Right lobe of liver (tissue), 6 donors: Measurements from ENCODE around the gene TBC1D2B. TPM values are rescaled to one million over a fixed set of nuclear protein-coding genes. Genes with fewer than 3 reads are reported as not detected.
"Not testable (repeated sequence)": the region's sequence is repeated elsewhere in the genome, so short reads cannot be mapped to it uniquely, and the experiment has no call there.

Experiments used
- ATAC-seq, 4 donors: fragments of 200-7000 bp; cut with Tn5 transposase; one replicate each; pipeline ENCODE4 v1.9.1; 2020; ENCODE audit warnings: mild to moderate bottlenecking in 4 of 4, moderate library complexity in 4 of 4
- DNase-seq, 3 donors: peaks; one replicate each; pipeline ENCODE4 v3.0.0-alpha.2; 2020
- H3K27ac ChIP-seq, 3 donors: fragments of 200-600 bp; one replicate each; pipeline ENCODE4 v1.8.0; 2022
- H3K27me3 ChIP-seq, 2 donors: fragments of 200-600 bp; one replicate each; pipeline ENCODE4 v1.8.0; 2022
- H3K36me3 ChIP-seq, 4 donors: fragments of 200-600 bp; sonication (generic) in 1 of 4; one replicate each; pipeline versions ENCODE4 v1.5.1 to v1.8.0; 2017 to 2022; ENCODE audit warnings: control low read depth in 1 of 4
- H3K4me1 ChIP-seq, 4 donors: fragments of 200-600 bp; sonication (generic) in 1 of 4; one replicate each; pipeline versions ENCODE4 v1.5.1 to v1.8.0; 2017 to 2022; ENCODE audit warnings: control low read depth in 1 of 4
- H3K4me3 ChIP-seq, 3 donors: fragments of 200-600 bp; one replicate each; pipeline ENCODE4 v1.8.0; 2022
- H3K9me3 ChIP-seq, 4 donors: fragments of 200-600 bp; sonication (generic) in 1 of 4; one replicate each; pipeline versions ENCODE4 v1.5.1 to v1.8.0; 2017 to 2022; ENCODE audit warnings: control low read depth in 1 of 4
- POLR2A ChIP-seq: fragments of 450-650 bp; IDR thresholded peaks from one replicate; pipeline ENCODE4 v1.6.1; 2017; ENCODE audit warnings: antibody characterized with exemption, mild to moderate bottlenecking
- WGBS: methylation state at CpG from one replicate; pipeline ENCODE4 v1.1.6; 2018; ENCODE audit warnings: low coverage, low lambda C conversion rate; ENCODE audit not compliant: insufficient coverage; ENCODE audit errors: missing lambda C conversion rate; 5-methylcytosine and 5-hydroxymethylcytosine counted together
- intact Hi-C, 2 donors: fragments of 100-400 bp; cut with DNase I; formaldehyde crosslinking; loops; one replicate each; pipeline versions ENCODE4 v1.11.2 to v1.14.1; 2022
- total RNA-seq, 6 experiments: library from RNA; depleted of rRNA in 2 of 6; stranded (reverse); fragments of >200 nt in 2 of 6; fragmentation: NEBNext Ultra II Directional in 3 of 6; extraction: Animal tissue kit (Norgen Biotek cat#: 25700) in 3 of 6; gene quantifications; one replicate each; pipeline versions ENCODE4 v1.1.0 to v1.2.4, GENCODE V29; 2016 to 2023
- TF ChIP-seq, protein P1 (sequence below), 4 donors: fragments of 200-600 bp in 3 of 4; fragments of 450-650 bp in 1 of 4; IDR thresholded peaks; one replicate each; pipeline versions ENCODE4 v1.5.1 to v1.8.0; 2016 to 2022; ENCODE audit warnings: antibody characterized with exemption in 4 of 4, mild to moderate bottlenecking in 2 of 4
- donor health status: DM: no; HTN: yes; CAD: no.
- donor health status: DM: no; HTN: no; CAD: no.
- donor health status: DM: no; HTN: no; CAD: no.
- donor health status: DM: no; HTN: yes; CAD: no.
- donor health status: DM: no; HTN: yes; CAD: no.

TBC1D2B gene
- total RNA-seq, 6 experiments from 2014 or later: 23.7 to 81.4 (median 29.6) TPM

GRCh38 chr15:77964193-77964592 is 113.3 kb downstream of the TBC1D2B start:
- H3K36me3 ChIP-seq: no peaks in the 10 kb centered on the region
- H3K9me3 ChIP-seq: no peaks in the 10 kb centered on the region
- TF ChIP-seq, protein P1, sequence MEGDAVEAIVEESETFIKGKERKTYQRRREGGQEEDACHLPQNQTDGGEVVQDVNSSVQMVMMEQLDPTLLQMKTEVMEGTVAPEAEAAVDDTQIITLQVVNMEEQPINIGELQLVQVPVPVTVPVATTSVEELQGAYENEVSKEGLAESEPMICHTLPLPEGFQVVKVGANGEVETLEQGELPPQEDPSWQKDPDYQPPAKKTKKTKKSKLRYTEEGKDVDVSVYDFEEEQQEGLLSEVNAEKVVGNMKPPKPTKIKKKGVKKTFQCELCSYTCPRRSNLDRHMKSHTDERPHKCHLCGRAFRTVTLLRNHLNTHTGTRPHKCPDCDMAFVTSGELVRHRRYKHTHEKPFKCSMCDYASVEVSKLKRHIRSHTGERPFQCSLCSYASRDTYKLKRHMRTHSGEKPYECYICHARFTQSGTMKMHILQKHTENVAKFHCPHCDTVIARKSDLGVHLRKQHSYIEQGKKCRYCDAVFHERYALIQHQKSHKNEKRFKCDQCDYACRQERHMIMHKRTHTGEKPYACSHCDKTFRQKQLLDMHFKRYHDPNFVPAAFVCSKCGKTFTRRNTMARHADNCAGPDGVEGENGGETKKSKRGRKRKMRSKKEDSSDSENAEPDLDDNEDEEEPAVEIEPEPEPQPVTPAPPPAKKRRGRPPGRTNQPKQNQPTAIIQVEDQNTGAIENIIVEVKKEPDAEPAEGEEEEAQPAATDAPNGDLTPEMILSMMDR (IDR thresholded peaks at IDR 0.05): no peak
- TF ChIP-seq POLR2A: no peak
- WGBS: 75% methylated on average over 1 of the region's 1 CpG
- intact Hi-C loops: loop anchor here in 1 of 2 donors (5.0 kb wide), 1 partner anchor 143 kb away; no protein-coding TSS in a partner anchor
- H3K4me1 ChIP-seq: peaks cover 0 to 5% (median 0%) of the 10 kb centered on the region in 4 donors
- H3K4me3 ChIP-seq: no peak overlapping the region
- ATAC-seq (no peak), DNase-seq (no peak)
- no peak overlapping the region for H3K27ac ChIP-seq
- H3K27me3 ChIP-seq: no peaks in the 10 kb centered on the region

GRCh38 chr15:77959432-77959879 is 118.1 kb downstream of the TBC1D2B start:
- Histone ChIP-seq H3K4me3 (peak overlapping the region in 1 of 3 donors; percentile 20), H3K9me3 (no peaks in the 10 kb centered on the region), H3K36me3 (no peaks in the 10 kb centered on the region), H3K27ac (no peak overlapping the region), H3K4me1 (peaks cover 0 to 6% (median 0%) of the 10 kb centered on the region in 4 donors), H3K27me3 (no peaks in the 10 kb centered on the region)
- 2% methylated on average over 10 of the region's 17 CpGs for WGBS
- ATAC-seq (peak; percentile 99 to 100 (median 100)), DNase-seq (peak; percentile 80 to 81 (median 80))
- intact Hi-C loops: no loop called here
- TF ChIP-seq POLR2A: no peak
- TF ChIP-seq, protein P1 (IDR thresholded peaks at IDR 0.05): peak; percentile 94 to 97 (median 95)

DNA sequence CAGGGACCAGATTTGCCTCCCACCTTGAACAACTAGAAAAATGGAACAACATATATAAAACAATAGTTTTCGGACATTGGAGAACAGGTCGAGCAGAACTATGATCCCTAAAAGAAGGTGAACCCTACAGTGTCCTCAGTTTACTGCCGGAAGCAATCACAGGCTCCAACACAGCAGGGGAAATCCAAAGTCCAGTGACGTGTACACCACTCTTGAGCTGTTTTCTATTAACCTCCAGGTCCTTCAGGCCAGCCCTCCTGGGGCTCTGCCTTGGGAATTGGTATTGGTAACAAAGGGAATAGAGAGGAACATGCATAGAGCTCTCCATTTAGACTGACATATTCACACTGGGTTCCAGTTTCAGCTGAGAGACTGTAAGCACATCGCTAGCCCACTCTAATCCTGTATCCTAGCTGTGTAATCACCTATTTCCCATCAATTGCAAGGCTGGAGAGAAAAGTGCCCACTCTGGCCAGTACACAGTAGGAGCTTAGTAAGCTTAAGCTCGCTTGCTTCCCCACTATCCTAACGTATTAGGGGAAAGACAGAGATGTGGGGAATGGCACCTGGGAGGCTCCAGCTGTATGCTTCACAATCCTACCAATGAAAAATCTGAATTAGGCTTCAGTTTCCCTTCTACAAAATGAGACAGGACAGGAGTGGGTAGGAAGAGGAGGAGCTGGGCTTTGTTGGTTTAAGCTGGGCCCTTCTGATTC is 118.6 kb downstream of the TBC1D2B start:
- DNase-seq (peak in 1 of 3 donors; percentile 23), ATAC-seq (peak in 1 of 4 donors; percentile 15)
- intact Hi-C loops, H3K36me3 ChIP-seq, H3K27me3 ChIP-seq, H3K9me3 ChIP-seq, H3K4me1 ChIP-seq, H3K27ac ChIP-seq, H3K4me3 ChIP-seq: not testable (repeated sequence)
- WGBS: 40% methylated on average over 6 of the region's 7 CpGs

- ATAC-seq, H3K4me1 ChIP-seq, H3K27me3 ChIP-seq, H3K9me3 ChIP-seq, H3K27ac ChIP-seq, intact Hi-C loops, DNase-seq, H3K36me3 ChIP-seq, H3K4me3 ChIP-seq: not testable (repeated sequence)
- WGBS: 70% methylated on average over 2 of the region's 2 CpGs
Observed at GRCh38 chr15:77958021-77958420, 119.5 kb downstream of the TBC1D2B start.

DNA sequence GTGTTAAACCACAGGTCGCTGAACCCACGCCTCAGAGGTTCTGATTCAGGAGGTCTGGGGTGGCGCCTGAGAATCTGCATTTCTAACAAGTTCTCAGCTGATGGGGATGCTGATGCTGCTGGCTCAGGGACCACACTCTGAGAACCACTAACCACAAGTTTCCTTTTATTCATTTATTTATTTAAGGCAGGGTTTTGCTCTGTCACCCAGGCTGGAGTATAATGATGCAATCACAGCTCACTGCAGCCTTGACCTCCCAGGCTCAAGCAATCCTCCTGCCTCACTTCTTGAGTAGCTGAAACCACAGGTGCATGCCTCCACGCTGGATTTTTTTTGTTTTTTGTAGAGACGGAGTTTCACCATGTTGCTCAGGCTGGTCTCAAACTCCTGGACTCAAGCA is 123.6 kb downstream of the TBC1D2B start:
- H3K9me3 ChIP-seq, H3K4me1 ChIP-seq, H3K4me3 ChIP-seq, H3K27ac ChIP-seq, H3K27me3 ChIP-seq, H3K36me3 ChIP-seq, intact Hi-C loops, ATAC-seq: not testable (repeated sequence)
- 24% methylated on average over 2 of the region's 5 CpGs for WGBS
- DNase-seq: peak in 1 of 3 donors; percentile 14

- ATAC-seq: peak in 1 of 4 donors; percentile 26
- H3K4me1 ChIP-seq, H3K27me3 ChIP-seq, intact Hi-C loops, H3K9me3 ChIP-seq, H3K4me3 ChIP-seq, H3K36me3 ChIP-seq, H3K27ac ChIP-seq: not testable (repeated sequence)
- 86% methylated on average over 4 of the region's 5 CpGs for WGBS
- DNase-seq: peak in 1 of 3 donors; percentile 41
Observed at GRCh38 chr15:77952928-77953446, 124.5 kb downstream of the TBC1D2B start.

GRCh38 chr15:77951105-77951786 is 126.3 kb downstream of the TBC1D2B start:
- H3K9me3 ChIP-seq, H3K27ac ChIP-seq, H3K36me3 ChIP-seq, H3K4me3 ChIP-seq, intact Hi-C loops, H3K4me1 ChIP-seq, H3K27me3 ChIP-seq: not testable (repeated sequence)
- 91% methylated on average over 1 of the region's 5 CpGs for WGBS
- peak in 1 of 4 donors; percentile 48 for ATAC-seq
- peak in 1 of 3 donors; percentile 32 for DNase-seq

DNA sequence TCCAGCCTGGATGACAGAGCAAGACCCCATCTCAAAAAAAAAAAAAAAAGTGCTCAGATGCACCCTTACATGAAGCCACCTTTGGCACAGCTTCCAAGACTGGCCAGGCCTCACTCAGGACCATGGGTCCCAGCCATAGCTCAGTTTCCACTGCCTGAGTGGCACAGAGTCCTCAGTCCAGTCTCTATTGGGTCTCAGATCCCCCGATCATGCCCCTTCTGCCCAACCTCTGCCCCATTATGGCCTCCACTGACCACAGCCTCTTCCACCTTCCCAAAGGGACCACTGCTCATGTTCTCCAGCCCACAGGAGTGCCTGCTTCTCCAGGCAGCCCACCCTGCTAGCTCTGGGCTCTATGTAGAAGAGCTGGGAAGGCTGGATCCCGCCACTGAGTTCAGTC is 127.0 kb downstream of the TBC1D2B start:
- H3K4me1 ChIP-seq, intact Hi-C loops, H3K36me3 ChIP-seq, H3K4me3 ChIP-seq, DNase-seq, H3K9me3 ChIP-seq, H3K27ac ChIP-seq, H3K27me3 ChIP-seq: not testable (repeated sequence)
- ATAC-seq: peak in 1 of 4 donors; percentile 37
- 91% methylated on average over 1 of the region's 2 CpGs for WGBS
